ENCODE measurements around the gene GAS6. TPM values are rescaled to one million over a fixed set of nuclear protein-coding genes. Genes with fewer than 3 reads are reported as not detected.
"Not testable (repeated sequence)": the region's sequence is repeated elsewhere in the genome, so short reads cannot be mapped to it uniquely, and the experiment has no call there.

The GAS6 gene
- total RNA-seq, 1 donor from 2014 or later = 11.5 TPM

- Mint-ChIP-seq H3K9me3 (ENCODE audit: low read depth) (no peaks in the 10 kb centered on the region), H3K4me1 (ENCODE audit: low read depth) (peaks cover 11% of the 10 kb centered on the region), H3K27me3 (no peaks in the 10 kb centered on the region), H3K36me3 (ENCODE audit: insufficient read depth) (no peaks in the 10 kb centered on the region), H3K4me3 (ENCODE audit: low read depth) (no peak overlapping the region), H3K27ac (peak overlapping the region; percentile 90)
- TF ChIP-seq CTCF (IDR thresholded peaks at IDR 0.05; ENCODE audit: unreplicated experiment) = no peak
- DNase-seq (ENCODE audit: low spot score, unreplicated experiment) = no peak
These were observed 26.1 kb downstream of the GAS6 start for GRCh38 chr13:113837560-113838355.

- no peaks in the 10 kb centered on the region for H3K27me3 Mint-ChIP-seq
- no peak overlapping the region for H3K4me3 Mint-ChIP-seq (ENCODE audit: low read depth)
- TF ChIP-seq CTCF (IDR thresholded peaks at IDR 0.05; ENCODE audit: unreplicated experiment) = no peak
- no peak for DNase-seq (ENCODE audit: low spot score, unreplicated experiment)
- peak overlapping the region; percentile 90 for H3K27ac Mint-ChIP-seq
- H3K36me3 Mint-ChIP-seq (ENCODE audit: insufficient read depth) = no peaks in the 10 kb centered on the region
- peaks cover 11% of the 10 kb centered on the region for H3K4me1 Mint-ChIP-seq (ENCODE audit: low read depth)
- H3K9me3 Mint-ChIP-seq (ENCODE audit: low read depth) = no peaks in the 10 kb centered on the region
These were observed 26.9 kb downstream of the GAS6 start for GRCh38 chr13:113836768-113837559.

- Mint-ChIP-seq H3K36me3 (ENCODE audit: insufficient read depth) (no peaks in the 10 kb centered on the region), H3K27ac (no peak overlapping the region), H3K4me3 (ENCODE audit: low read depth) (no peak overlapping the region), H3K4me1 (ENCODE audit: low read depth) (peaks cover 11% of the 10 kb centered on the region), H3K27me3 (no peaks in the 10 kb centered on the region), H3K9me3 (ENCODE audit: low read depth) (no peaks in the 10 kb centered on the region)
- TF ChIP-seq CTCF (IDR thresholded peaks at IDR 0.05; ENCODE audit: unreplicated experiment) = no peak
- no peak for DNase-seq (ENCODE audit: low spot score, unreplicated experiment)
These were observed 28.2 kb downstream of the GAS6 start for GRCh38 chr13:113835461-113836270.

GRCh38 chr13:113834496-113835200, 29.2 kb downstream of the GAS6 start:
- no peaks in the 10 kb centered on the region for H3K36me3 Mint-ChIP-seq (ENCODE audit: insufficient read depth)
- H3K4me1 Mint-ChIP-seq (ENCODE audit: low read depth) = peaks cover 11% of the 10 kb centered on the region
- no peak overlapping the region for H3K27ac Mint-ChIP-seq
- TF ChIP-seq CTCF (IDR thresholded peaks at IDR 0.05; ENCODE audit: unreplicated experiment) = no peak
- H3K27me3 Mint-ChIP-seq = no peaks in the 10 kb centered on the region
- no peak for DNase-seq (ENCODE audit: low spot score, unreplicated experiment)
- H3K9me3 Mint-ChIP-seq (ENCODE audit: low read depth) = no peaks in the 10 kb centered on the region
- H3K4me3 Mint-ChIP-seq (ENCODE audit: low read depth) = no peak overlapping the region

- not testable (repeated sequence) for H3K27ac Mint-ChIP-seq; H3K36me3 Mint-ChIP-seq (ENCODE audit: insufficient read depth)
These were observed 29.9 kb downstream of the GAS6 start for GRCh38 chr13:113834006-113834405.

More at GRCh38 chr13:113834006-113834405, 29.9 kb downstream of the GAS6 start:
- DNase-seq (ENCODE audit: low spot score, unreplicated experiment); H3K4me3 Mint-ChIP-seq (ENCODE audit: low read depth); H3K9me3 Mint-ChIP-seq (ENCODE audit: low read depth); H3K27me3 Mint-ChIP-seq: not testable (repeated sequence)
- peaks cover 11% of the 10 kb centered on the region for H3K4me1 Mint-ChIP-seq (ENCODE audit: low read depth)
